Lower leg skin (tissue), 3 donors: ENCODE measurements around the gene PATJ.

Experiments
- POLR2A ChIP-seq, 2 donors: fragments of 450-650 bp; IDR thresholded peaks; one replicate each; pipeline ENCODE4 v1.6.1; 2016 to 2017; ENCODE audit warnings: antibody characterized with exemption in 2 of 2, mild to moderate bottlenecking in 1 of 2, moderate library complexity in 1 of 2
- TF ChIP-seq, protein P1 (sequence below), 3 donors: fragments of 450-650 bp; IDR thresholded peaks; one replicate each; pipeline ENCODE4 v1.5.1; 2016; ENCODE audit warnings: antibody characterized with exemption in 3 of 3, mild to moderate bottlenecking in 3 of 3, moderate library complexity in 2 of 3

DNA sequence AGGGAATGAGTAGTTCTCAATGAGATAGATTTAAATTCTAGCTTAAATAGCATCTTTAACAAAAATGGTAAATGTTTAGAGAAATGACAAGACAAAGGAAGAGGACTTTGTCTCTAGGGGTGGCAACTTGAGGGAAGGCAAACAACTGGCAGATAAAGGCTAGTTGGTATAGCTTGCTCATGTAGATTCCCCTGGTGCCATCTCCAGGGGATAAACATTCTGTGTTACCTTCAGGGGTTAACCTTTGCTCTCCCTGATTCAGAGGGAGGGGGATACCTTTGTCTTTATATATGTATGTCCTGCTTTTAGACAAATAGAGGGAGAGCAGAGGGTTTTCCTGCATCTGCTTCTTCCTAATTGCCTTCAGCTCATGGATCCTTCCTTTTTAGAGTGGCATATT lies 298.7 kb downstream of the PATJ start:
- TF ChIP-seq POLR2A (IDR thresholded peaks at IDR 0.05), result no peak
- TF ChIP-seq, protein P1, sequence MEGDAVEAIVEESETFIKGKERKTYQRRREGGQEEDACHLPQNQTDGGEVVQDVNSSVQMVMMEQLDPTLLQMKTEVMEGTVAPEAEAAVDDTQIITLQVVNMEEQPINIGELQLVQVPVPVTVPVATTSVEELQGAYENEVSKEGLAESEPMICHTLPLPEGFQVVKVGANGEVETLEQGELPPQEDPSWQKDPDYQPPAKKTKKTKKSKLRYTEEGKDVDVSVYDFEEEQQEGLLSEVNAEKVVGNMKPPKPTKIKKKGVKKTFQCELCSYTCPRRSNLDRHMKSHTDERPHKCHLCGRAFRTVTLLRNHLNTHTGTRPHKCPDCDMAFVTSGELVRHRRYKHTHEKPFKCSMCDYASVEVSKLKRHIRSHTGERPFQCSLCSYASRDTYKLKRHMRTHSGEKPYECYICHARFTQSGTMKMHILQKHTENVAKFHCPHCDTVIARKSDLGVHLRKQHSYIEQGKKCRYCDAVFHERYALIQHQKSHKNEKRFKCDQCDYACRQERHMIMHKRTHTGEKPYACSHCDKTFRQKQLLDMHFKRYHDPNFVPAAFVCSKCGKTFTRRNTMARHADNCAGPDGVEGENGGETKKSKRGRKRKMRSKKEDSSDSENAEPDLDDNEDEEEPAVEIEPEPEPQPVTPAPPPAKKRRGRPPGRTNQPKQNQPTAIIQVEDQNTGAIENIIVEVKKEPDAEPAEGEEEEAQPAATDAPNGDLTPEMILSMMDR (IDR thresholded peaks at IDR 0.05), result no peak
